ENCODE results near the gene LMF1. TPM values are rescaled to one million over a fixed set of nuclear protein-coding genes. Genes with fewer than 3 reads are reported as not detected.
A peak's percentile ranks its signal among the peaks of the same experiment; 100 is the strongest.
"Not testable (repeated sequence)": the region's sequence is repeated elsewhere in the genome, so short reads cannot be mapped to it uniquely, and the experiment has no call there.

Gene LMF1
- total RNA-seq, 1 donor from 2014 or later: 13.6 TPM

- no peak for DNase-seq
These were observed 77.4 kb downstream of the LMF1 start for GRCh38 chr16:893360-893759.

DNA sequence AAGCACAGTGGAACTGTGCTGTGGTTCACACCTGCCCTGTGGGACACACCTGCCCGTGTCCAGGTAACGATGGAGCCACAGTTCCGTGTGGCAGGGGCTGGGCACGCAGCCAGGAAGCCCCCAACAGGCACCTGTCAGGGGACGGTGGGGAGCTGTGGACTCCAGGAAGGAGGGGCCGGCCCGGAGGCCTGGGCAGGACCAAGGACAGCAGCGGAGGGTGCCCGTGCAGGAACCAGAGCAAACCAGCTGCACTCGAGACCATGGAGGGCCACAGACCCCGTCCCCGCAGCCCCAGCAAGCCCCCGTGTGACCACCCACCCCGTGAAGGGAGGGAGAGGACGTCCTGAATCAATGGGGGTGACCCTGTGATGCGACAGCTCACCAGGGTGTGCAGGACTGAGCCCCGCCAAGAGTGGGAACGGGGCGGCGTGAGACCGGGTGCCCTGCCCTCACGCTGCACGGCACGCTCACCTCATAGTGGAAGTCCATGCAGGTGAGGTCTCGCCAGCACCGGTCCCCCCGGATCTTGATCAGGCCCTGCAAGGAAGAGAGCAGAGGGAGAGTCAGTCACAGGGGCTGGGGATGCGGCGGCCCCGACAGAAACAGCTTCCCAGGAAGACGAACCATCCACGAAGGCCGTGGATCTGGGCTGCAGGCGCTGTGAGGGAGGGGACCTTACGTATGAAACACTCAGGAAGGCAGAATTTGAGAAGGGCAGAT, 78.1 kb downstream of the LMF1 start:
- no peak for DNase-seq

DNA sequence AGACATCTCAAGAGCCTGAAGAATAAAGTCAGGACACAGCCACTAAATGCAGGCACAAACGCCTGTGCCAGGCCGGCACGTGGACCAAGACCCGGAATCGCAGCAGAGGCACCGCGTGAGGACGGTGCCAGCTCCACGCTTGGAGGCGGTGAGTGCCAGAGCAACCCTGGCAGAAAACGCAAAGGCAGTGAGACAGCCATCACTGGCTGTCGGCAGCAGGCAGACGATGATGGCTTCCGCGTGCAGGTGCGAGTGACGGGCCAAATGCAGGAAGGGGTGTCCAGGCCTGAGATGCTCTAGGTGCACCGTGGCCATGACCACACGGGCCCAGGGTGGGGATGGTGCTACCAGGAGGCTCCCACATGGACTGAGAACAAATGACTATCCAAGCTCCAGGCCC, 78.8 kb downstream of the LMF1 start:
- no peak for DNase-seq

- DNase-seq: no peak
These were observed 79.4 kb downstream of the LMF1 start for GRCh38 chr16:891353-891740.

GRCh38 chr16:890716-891352, 80.0 kb downstream of the LMF1 start:
- no peak for DNase-seq

- no peak for DNase-seq
These were observed 80.6 kb downstream of the LMF1 start for GRCh38 chr16:890217-890616.

DNA sequence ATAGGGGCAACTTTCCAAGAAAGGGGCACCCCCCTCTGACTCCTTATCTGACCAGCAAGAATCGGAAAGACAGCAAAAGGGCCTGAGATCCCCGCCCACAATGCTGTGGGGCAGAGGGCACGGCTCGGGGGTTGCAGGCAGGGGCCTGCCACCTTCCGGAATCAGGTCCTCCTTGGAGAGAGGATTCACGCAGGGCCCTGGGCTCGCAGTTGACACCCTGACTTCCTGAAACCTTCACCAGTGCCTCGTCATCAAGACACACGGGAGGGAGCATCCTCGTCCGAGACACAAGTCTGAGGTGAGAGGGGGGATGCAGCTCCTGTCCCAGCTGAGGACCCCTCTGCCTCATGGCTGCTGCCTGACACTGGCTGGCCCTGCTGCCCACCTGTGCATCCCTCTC, 81.2 kb downstream of the LMF1 start:
- no peak for DNase-seq

GRCh38 chr16:888901-889570, 81.7 kb downstream of the LMF1 start:
- DNase-seq: no peak

GRCh38 chr16:888456-888855, 82.3 kb downstream of the LMF1 start:
- peak; percentile 9 for DNase-seq

- no peak for DNase-seq
These were observed 82.9 kb downstream of the LMF1 start for GRCh38 chr16:887846-888245.

DNA sequence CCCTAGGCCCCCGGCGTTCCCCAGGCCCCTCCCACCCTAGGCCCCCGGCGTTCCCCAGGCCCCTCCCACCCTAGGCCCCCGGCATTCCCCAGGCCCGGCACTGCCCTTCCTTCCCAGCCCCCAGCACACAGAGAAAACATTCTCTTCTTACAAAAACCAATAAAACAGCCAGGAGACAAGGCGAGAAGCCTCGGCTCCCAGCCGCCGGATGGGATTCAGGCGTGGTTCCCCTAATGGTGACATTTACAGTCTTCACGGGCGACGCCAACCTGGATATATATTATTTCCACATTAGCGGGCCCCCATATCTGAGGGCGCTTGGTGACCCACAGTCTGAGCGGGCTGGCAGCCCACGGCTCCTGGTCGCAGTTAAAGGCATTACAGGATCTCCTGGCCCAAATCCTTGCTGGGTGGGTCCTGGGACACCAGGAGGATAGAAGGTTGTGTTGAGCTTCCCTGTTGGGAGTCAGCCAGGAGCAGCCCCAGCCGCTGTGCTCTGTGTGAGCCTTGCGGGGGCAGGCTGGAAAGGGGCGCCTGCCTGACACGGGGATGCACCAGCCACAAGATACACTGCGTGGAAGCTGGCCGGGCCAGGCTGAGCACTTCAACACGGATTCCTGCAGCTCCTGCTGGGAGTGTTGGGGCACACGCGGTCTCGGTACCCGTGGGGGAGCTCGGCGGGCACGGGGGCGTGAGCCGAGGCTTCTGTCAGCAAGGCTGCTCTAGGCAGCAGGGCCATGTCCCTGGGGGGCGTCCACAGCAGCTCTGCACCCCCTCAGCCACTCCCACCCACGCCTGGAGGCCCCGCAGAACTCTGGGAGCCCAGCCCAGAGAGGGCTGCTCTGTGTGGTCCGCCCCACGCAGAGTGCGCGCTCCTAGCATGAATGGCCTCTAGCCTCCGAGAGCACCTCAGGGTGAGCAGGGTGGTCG, 83.7 kb downstream of the LMF1 start:
- no peak for DNase-seq

DNA sequence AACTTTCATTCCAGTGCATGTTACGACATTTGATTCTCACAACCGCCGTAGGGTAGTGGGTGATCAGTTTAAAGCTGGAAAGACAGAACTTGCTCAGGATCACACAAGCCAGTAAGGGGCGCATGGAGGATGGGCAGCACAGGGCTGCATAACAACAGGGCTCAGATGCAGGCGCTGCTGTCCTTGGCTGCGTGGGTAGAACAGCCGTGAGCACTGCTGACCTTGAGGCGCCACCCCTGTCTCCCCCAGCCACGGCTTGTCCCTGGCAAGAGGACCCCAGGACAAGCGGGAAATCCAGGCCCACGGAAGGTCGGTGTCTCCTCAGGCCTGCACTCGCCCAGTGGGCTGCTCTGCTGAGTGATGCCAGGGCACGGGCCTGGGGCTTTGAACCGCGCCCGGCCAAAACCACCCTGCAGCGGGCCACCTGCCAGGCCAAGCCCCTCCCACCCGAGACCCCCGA, 84.7 kb downstream of the LMF1 start:
- no peak for DNase-seq

GRCh38 chr16:885391-885790, 85.4 kb downstream of the LMF1 start:
- DNase-seq: no peak

DNA sequence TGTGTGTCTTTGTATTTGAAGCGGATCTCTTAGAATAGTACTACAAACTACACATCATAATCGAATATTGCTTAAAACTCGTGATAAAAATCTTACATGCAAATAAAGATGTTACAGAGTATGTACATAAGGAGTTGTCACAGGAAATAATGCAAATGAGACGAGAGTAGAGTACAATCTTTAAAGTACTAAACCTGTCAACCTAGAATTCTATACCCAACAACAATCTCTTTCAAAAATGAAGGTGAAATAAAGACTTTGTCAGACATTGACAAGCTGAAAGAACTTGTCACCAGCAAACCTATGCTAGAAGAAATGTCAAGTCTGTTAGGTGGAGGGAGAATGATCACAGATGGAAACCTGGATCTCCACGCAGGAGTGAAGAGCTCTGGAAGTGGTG, 86.6 kb downstream of the LMF1 start:
- DNase-seq: no peak

DNA sequence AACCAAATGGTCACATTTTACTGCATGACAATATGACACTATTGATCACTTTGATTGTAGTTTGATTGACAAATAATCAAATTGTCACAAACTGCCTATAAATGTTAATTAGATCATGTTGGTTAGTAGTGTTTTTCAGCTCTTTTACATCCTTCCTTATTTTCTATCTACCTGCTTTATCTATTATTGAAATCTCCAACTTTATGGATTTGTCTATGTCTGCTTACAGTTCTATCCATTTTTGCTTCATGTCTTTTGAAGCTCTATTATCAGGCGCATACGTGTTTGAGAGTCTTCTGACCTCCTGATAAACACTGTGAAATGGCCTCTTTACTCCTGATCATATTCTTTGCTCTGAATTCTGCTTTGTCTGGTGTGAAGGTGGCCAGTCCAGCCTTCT, 87.0 kb downstream of the LMF1 start:
- DNase-seq: no peak

- no peak for DNase-seq
These were observed 87.4 kb downstream of the LMF1 start for GRCh38 chr16:883340-883739.

DNA sequence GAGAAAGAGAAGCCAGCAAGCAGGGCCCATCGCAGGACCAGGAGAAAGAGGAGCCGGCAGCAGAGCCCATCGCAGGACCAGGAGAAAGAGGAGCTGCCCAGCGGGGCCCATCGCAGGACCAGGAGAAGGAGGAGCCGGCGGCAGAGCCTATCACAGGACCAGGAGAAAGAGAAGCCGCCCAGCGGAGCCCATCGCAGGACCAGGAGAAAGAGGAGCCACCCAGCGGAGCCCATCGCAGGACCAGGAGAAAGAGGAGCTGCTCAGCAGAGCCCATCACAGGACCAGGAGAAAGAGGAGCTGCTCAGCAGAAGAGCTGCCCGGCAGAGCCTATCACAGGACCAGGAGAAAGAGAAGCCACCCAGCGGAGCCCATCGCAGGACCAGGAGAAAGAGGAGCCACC, 88.1 kb downstream of the LMF1 start:
- DNase-seq: not testable (repeated sequence)

GRCh38 chr16:882256-882655, 88.5 kb downstream of the LMF1 start:
- no peak for DNase-seq

DNA sequence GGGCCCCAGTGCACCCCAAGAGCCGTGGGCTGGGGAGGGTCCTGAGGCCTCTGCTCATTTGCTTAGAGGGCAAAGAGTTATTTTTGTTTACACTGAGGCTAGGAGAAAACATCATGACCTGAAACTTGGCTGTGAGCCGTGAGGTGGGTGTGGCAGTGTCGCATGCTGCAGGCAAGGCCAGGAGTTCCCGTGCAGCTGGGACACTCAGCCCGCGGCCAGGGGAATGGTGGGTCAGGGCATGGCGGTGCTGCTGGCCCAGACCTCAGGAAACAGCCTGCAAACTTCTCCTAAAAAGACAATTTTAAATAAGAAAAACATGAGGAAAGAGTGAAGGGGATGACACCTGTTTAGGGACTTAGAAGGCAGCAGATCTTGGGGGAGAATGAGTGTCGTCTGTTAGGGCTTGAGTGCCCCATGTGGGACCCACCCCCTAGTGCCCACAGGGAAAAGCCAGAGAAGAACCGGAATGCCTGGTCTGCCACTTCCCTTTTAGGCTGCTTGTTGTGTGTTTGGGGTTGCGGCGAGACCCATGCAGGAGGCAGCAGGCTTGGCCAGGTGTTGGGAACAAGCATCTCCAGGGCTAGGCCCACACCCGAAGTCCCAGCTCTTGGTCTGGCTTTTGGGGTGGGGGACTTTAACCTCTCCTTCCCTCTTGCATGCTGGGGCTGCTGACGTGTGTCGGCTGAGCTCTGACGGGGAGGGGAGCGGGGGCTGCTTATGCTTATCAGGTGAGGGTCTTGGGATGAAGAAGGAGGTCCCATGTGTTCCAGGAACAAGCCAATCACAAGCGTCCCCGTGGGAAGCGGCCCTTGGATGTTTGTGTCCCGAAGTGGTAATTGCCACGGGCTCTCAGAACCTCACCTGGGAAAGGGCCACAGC, 89.3 kb downstream of the LMF1 start:
- no peak for DNase-seq

DNA sequence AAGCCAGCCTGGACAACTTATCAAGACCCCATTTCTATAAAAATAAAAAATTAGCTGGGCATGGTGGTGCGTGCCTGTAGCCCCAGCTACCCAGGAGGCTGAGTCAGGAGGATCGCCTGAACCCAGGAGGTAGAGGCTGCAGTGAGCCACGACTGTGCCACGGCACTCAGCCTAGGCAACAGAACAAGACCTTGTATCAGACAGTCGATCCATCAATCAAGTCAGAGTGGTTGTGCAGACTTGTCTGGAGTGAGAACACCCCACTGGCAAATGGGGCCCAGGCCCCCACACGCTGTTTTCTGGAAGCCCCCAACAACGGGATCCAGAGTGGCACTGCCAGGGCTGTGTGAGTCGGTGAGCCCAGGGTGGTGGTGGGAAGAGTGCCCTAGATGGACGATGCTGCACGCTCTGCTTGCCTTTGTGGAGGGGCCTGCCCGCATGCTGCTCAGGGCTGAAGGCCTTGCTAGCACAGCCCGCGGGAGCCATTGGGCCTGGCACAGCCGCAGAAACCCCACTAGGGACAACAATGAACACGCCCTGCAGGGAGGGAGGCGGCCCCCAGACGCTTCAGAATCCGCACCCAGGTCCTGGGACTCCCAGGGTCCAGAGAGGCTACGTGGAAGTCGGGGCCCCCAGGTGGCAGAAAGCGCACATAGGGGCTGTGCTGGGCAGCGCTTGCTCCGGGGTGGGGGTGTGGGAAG, 90.2 kb downstream of the LMF1 start:
- no peak for DNase-seq

DNA sequence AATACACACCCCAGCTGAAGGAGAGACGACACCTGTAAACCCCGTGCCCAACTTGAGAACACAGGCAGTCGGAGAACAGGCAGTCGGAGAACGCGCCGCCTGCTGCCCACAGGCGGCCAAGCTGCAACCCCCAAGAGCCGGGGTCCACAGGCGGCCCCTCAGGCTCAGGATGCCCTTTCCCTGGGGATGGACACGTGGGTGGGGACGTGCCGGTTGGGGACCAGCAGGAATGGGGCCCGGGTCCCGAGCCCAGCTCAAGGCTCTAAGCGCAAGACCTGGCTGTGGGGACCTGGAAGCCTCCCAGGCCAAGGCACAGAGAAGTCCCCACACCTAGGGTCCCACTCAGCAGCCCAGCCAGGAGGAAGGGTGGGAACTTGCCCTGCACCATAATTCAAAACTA, 90.8 kb downstream of the LMF1 start:
- no peak for DNase-seq

Data from skin of body (tissue), 2 donors.